ENCODE measurements around the gene CENPM. TPM values are rescaled to one million over a fixed set of nuclear protein-coding genes. Genes with fewer than 3 reads are reported as not detected.

Gene CENPM
- total RNA-seq, 1 experiment from 2014 or later = 39.8 TPM

DNA sequence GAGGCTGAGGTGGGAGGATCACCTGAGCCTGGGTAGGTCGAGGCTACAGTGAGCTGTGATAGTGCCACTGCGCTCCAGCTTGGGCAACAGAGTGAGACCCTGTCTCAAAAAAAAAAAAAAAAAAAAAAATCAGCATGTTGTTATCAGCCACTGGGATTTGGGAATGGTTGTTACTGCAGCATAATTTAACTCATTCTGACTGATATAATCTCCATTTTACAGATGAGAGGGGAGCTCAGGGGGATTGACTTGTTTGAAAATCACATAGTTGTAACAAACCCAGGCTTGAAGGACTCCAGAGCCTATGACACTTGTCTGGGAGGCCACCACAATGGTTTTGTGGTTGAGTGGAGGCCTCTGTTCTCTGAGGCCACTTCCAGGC, 19.3 kb upstream of the CENPM start:
- in situ Hi-C loops (cut with HindIII; ENCODE audit: low pct_unique_long_range_greater_than_20kb, low sequenced_read_pairs) (no loop called here), intact Hi-C loops (cut with micrococcal nuclease; ENCODE audit: unreplicated experiment) (loop anchor here (5.0 to 10.0 kb wide), 2 partner anchors 106 to 149 kb away; partner anchors contain the start of genes NAGA and PHETA2)
- TF ChIP-seq, protein P1, sequence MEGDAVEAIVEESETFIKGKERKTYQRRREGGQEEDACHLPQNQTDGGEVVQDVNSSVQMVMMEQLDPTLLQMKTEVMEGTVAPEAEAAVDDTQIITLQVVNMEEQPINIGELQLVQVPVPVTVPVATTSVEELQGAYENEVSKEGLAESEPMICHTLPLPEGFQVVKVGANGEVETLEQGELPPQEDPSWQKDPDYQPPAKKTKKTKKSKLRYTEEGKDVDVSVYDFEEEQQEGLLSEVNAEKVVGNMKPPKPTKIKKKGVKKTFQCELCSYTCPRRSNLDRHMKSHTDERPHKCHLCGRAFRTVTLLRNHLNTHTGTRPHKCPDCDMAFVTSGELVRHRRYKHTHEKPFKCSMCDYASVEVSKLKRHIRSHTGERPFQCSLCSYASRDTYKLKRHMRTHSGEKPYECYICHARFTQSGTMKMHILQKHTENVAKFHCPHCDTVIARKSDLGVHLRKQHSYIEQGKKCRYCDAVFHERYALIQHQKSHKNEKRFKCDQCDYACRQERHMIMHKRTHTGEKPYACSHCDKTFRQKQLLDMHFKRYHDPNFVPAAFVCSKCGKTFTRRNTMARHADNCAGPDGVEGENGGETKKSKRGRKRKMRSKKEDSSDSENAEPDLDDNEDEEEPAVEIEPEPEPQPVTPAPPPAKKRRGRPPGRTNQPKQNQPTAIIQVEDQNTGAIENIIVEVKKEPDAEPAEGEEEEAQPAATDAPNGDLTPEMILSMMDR (IDR thresholded peaks at IDR 0.05) = no peak
- TF ChIP-seq POLR2AphosphoS5 (IDR thresholded peaks at IDR 0.05; ENCODE audit: low read depth, low read length) = no peak
- TF ChIP-seq SIN3A (IDR thresholded peaks at IDR 0.05; ENCODE audit: borderline replicate concordance, insufficient read depth, low read depth, low read length) = no peak
- TF ChIP-seq, protein P2, sequence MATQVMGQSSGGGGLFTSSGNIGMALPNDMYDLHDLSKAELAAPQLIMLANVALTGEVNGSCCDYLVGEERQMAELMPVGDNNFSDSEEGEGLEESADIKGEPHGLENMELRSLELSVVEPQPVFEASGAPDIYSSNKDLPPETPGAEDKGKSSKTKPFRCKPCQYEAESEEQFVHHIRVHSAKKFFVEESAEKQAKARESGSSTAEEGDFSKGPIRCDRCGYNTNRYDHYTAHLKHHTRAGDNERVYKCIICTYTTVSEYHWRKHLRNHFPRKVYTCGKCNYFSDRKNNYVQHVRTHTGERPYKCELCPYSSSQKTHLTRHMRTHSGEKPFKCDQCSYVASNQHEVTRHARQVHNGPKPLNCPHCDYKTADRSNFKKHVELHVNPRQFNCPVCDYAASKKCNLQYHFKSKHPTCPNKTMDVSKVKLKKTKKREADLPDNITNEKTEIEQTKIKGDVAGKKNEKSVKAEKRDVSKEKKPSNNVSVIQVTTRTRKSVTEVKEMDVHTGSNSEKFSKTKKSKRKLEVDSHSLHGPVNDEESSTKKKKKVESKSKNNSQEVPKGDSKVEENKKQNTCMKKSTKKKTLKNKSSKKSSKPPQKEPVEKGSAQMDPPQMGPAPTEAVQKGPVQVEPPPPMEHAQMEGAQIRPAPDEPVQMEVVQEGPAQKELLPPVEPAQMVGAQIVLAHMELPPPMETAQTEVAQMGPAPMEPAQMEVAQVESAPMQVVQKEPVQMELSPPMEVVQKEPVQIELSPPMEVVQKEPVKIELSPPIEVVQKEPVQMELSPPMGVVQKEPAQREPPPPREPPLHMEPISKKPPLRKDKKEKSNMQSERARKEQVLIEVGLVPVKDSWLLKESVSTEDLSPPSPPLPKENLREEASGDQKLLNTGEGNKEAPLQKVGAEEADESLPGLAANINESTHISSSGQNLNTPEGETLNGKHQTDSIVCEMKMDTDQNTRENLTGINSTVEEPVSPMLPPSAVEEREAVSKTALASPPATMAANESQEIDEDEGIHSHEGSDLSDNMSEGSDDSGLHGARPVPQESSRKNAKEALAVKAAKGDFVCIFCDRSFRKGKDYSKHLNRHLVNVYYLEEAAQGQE (IDR thresholded peaks at IDR 0.05; ENCODE audit: insufficient read depth in 1 of 2, low read depth in 2 of 2, low read length in 1 of 2) = no peak
- no peak for TF ChIP-seq TCF7L2 (IDR thresholded peaks at IDR 0.05; ENCODE audit: low read depth, low read length)
- no peak overlapping the region for H3K27ac ChIP-seq (ENCODE audit: low read length)
- no peak overlapping the region for H3K4me3 ChIP-seq (ENCODE audit: low read depth in 2 of 2, low read length in 2 of 2)
- H3K4me1 ChIP-seq (ENCODE audit: control insufficient read depth, insufficient read depth, low read length) = no peaks in the 10 kb centered on the region
- DNase-seq (ENCODE audit: low read depth, low spot score) (no peak), ATAC-seq (no peak)
- no peaks in the 10 kb centered on the region for H3K9me3 ChIP-seq (ENCODE audit: control insufficient read depth, insufficient read depth, low read depth, low read length)
- BruUV-seq (replicated peaks) = no TSS peak
- ChIA-PET POLR2A (no interaction called here), CTCF (no interaction called here)
- H3K27me3 ChIP-seq (ENCODE audit: control insufficient read depth, insufficient read depth, low read length) = no peaks in the 10 kb centered on the region
- H3K36me3 ChIP-seq (ENCODE audit: control insufficient read depth, insufficient read depth, low read length) = no peaks in the 10 kb centered on the region

DNA sequence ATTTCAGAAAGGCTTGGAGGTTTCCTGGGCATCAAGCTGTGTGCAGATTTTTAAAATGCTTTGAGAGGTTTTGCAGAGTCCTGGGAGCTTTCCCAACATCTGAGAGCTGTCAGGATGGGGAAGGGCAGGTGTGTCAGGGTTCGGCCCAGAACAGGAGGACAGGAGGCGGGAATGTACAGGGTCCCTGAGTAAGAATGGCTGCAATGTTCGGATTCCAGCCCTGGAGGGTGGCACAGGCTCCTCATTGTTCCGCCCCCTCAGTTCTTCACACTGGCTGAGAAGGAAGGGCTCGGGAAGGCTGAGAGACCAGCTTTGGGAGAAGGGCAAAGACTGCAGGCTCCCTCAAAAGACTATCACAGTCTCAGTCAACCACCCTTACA, 17.1 kb upstream of the CENPM start:
- no peaks in the 10 kb centered on the region for H3K27me3 ChIP-seq (ENCODE audit: control insufficient read depth, insufficient read depth, low read length)
- DNase-seq (ENCODE audit: low read depth, low spot score) (no peak), ATAC-seq (no peak)
- H3K4me3 ChIP-seq (ENCODE audit: low read depth in 2 of 2, low read length in 2 of 2) = no peak overlapping the region
- H3K9me3 ChIP-seq (ENCODE audit: control insufficient read depth, insufficient read depth, low read depth, low read length) = no peaks in the 10 kb centered on the region
- POLR2A ChIA-PET = no interaction called here
- in situ Hi-C loops (cut with HindIII; ENCODE audit: low pct_unique_long_range_greater_than_20kb, low sequenced_read_pairs) = no loop called here
- intact Hi-C loops (cut with micrococcal nuclease; ENCODE audit: unreplicated experiment) = loop anchor here (10.0 kb wide), 1 partner anchor 151 kb away; no protein-coding TSS in a partner anchor
- no peaks in the 10 kb centered on the region for H3K36me3 ChIP-seq (ENCODE audit: control insufficient read depth, insufficient read depth, low read length)
- H3K4me1 ChIP-seq (ENCODE audit: control insufficient read depth, insufficient read depth, low read length) = peaks cover 5% of the 10 kb centered on the region; the same call in 1 of the 2 replicates
- no TSS peak for BruUV-seq (replicated peaks)
- CTCF ChIA-PET = no interaction called here
- no peak overlapping the region for H3K27ac ChIP-seq (ENCODE audit: low read length)
- no peak for TF ChIP-seq SIN3A (IDR thresholded peaks at IDR 0.05; ENCODE audit: borderline replicate concordance, insufficient read depth, low read depth, low read length)
- TF ChIP-seq TCF7L2 (IDR thresholded peaks at IDR 0.05; ENCODE audit: low read depth, low read length) = no peak
- TF ChIP-seq POLR2AphosphoS5 (IDR thresholded peaks at IDR 0.05; ENCODE audit: low read depth, low read length) = no peak
- TF ChIP-seq, protein P1 (IDR thresholded peaks at IDR 0.05) = no peak
- TF ChIP-seq, protein P2 (IDR thresholded peaks at IDR 0.05; ENCODE audit: insufficient read depth in 1 of 2, low read depth in 2 of 2, low read length in 1 of 2) = no peak

Measured in Panc1 (cell line).